RPMI8226 (cell line): Measurements from ENCODE around the gene MTHFD1L.
"Not testable (repeated sequence)": the region's sequence is repeated elsewhere in the genome, so short reads cannot be mapped to it uniquely, and the experiment has no call there.

Experiments
- DNase-seq: peaks from one replicate; pipeline ENCODE4 v3.0.0-alpha.2; 2015

MTHFD1L gene

DNA sequence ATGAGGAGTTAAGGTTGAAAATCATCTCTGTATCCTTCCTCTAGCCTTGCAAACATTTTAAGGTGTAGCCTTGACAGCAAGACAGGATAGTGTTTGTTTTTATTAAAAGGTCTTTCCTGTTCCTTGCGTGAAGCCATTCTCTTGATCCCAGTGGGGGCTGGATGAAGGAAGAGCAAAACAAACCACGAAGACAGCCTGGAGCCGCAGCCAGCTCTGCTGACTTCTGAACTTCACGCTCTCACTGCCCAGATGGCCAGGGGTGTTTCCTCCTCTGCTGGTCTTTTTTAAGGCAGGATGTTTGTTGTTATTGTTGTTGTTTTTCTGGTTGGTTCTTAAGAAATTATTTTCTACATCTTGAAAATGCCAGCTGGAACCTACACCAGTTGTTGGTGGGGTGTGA is 156.4 kb downstream of the MTHFD1L start:
- DNase-seq = no peak

DNA sequence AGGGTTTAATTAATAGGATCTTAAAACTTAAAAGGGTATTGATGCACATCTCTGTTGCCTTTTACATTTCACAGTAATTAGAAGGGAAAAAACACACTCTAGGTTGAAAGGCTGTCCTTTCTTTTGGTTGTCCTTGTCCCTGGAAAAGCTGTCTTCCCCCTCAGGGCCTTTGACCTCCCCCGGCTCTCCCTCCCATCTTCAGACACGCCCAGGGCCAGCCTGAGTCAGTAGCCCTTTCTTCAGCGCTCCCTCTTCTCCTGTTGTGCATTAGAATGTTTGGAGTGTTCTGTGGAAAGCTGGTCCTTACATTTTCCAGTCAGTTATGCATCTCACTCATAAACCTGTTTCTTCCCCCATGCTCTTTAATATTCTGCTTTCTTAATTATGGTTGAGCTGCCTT is 157.0 kb downstream of the MTHFD1L start:
- no peak for DNase-seq

DNA sequence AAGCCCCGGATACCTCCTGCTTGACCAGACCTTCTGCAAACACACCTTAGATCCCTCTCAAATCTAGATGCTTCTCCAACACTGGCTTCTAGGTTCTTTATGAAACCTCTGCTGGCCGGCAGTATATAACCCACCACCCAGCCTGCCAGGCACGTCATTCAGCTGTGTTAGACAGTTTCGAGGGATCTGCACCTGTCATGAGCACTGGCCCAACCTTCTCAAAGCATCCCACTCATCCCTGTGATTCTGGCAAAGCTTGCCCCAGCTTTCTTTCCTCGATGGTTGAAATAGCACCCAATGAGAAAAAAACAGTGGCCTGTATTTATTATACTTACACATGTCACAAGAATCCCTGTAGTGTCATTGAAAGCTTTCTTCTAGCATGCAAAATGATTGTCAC is 157.8 kb downstream of the MTHFD1L start:
- no peak for DNase-seq

DNA sequence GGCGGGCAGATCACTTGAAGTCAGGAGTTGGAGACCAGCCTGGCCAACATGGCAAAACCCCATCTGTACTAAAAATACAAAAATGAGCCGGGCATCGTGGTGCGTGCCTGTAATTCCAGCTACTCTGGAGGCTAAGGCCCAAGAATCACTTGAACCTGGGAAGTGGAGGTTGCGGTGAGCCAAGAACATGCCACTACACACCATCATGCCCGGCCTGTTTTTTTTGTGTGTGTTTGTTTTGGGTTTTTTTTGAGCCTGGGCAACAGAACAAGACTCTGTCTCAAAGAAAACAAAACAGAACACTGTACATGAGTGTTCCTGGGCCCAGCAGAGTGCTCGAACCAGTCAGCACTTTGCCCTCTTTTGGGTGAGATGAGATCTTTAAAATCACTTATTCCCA is 159.1 kb downstream of the MTHFD1L start:
- DNase-seq = no peak

DNA sequence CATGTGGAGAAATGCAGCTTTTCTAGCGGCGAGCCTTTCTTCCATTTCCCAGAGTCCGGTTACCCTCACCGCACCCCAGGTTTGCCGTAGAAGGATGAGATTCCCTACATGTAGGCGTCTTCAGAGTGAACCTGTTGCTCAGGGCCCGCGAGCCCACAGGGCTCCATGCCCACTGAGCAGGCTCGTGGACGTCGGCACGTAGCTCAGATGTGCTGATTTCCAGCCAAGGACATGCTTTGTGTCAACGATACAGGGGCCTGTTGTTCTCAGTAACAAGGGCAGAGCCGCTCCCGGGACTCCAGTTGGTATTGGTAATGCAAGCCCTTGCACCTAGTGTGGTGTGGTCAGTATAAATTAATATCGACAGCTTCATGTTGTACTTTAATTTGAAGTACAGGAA is 159.6 kb downstream of the MTHFD1L start:
- DNase-seq = no peak

DNA sequence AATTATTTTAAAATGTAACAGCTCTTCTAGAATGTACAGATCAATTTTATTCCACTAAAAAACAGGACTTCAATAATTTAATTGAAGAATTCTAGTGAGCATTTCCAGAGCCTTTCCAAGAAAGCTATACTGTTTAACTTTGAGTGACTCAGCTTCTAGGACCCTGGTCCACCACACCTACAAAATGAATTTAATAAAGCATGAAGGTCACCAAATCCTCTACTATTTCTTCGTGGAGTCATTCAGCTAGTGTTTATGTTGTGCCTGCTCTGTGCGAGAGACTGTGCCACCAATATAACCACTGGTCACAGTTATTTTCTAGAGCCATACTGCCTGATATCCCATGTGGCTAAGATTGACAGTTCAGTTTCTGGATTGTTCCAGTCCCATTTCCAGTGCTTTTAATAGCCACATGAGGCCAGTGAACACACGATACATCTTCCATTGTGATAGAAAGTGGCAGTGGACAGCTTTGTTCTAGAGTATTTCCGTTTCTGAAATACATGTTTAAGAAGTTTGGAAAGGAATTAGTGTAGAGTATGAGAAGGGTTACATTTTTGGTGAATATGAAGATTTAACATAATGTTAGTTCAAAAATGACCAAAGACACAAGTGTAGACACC is 160.7 kb downstream of the MTHFD1L start:
- DNase-seq = no peak

DNA sequence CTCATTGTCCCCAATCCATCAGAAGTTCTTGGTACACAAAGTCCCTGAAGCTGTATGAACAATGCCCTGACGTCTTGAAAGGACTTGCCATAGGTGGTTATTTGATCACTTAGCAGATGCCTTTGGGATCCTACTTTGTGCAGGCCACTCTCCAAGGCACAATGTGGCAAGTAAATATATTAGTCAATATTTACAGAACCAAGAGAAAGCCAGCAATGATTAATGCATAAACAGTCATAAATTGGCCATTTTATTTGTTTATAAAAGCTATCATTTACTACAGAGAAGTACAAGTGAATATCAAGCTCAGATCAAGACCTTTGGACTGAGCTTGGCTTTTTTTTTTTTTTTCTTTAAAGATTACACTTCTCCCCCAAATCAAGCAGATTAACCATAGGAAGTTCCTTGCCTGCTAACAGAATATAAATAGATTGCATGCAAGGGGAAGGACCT is 161.8 kb downstream of the MTHFD1L start:
- DNase-seq = no peak

DNA sequence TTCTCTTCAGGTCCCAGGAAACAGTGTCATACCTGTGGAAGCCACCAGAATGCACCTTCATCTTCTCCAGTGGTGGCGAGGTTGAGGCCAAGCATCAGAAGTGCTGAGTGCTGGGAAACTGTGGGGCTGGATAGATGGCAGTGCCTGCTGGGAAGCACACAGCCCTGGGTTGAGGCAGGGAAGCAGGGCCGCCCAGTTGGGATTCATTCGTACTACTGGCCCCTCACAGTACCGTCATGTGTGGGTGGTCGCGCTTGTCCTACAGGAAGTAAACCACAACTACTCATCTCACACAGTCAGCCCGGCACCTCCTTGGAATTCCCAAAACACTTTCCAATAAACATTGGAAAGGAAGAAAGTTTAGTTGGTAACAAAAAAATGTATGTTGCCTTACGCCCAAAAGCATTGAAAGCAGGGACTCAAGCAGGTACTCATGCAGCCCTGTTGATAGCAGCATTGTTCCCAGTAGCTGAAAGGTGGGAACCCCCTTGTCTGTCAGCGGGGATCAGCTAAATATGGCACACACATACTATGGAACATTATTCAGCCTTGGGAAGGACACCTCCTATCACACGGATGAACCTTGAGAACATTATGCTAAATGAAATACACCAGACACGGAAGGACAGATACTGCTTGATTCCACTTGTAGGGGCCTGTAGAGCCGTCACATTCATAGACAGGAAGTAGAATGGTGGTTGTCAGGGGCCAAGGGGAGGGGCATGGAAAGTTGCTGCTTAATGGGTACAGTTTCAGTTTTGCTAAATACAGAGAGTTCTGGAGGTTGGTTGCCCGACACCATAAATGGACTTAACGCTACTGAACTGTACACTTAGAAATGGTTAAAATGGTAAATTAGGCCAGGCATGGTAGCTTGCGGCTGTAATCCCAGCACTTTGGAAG is 162.7 kb downstream of the MTHFD1L start:
- no peak for DNase-seq

DNA sequence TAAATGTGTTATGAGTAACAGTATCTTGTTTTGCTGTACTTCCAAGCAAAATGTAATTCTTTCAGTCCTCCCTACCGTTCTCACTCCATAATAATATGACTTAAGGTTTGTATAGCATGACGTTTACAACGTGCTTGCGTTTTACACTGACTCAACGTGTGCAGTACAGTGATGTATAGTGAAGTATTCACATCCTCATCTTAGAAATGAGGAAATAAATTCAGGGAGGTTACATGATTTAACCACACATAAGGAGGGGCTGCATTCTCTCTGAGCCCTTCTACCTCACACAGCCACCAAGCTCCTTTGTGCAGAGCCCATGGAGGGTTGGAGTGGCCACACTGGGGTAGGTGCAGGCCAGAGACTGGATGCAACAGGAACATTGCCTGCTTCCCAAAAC is 164.5 kb downstream of the MTHFD1L start:
- DNase-seq = no peak

DNA sequence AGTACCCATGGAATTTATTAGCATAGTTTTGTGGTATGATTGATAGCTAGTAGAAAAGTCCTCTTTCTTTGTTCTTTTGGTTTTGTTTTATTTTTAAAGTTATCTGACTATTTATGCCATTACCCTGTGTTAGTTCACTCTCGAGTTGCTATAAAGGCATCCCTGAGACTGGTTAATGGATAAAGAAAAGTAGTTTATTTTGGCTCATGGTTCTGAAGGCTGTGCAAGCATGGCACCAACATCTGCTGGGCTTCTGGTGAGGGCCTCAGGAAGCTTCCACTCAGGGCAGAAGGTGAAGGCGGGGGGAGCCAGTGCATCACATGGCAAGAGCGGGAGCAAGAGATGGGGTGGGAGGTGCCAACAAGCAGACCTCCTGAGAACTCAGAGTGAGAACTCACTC is 166.5 kb downstream of the MTHFD1L start:
- DNase-seq = no peak

DNA sequence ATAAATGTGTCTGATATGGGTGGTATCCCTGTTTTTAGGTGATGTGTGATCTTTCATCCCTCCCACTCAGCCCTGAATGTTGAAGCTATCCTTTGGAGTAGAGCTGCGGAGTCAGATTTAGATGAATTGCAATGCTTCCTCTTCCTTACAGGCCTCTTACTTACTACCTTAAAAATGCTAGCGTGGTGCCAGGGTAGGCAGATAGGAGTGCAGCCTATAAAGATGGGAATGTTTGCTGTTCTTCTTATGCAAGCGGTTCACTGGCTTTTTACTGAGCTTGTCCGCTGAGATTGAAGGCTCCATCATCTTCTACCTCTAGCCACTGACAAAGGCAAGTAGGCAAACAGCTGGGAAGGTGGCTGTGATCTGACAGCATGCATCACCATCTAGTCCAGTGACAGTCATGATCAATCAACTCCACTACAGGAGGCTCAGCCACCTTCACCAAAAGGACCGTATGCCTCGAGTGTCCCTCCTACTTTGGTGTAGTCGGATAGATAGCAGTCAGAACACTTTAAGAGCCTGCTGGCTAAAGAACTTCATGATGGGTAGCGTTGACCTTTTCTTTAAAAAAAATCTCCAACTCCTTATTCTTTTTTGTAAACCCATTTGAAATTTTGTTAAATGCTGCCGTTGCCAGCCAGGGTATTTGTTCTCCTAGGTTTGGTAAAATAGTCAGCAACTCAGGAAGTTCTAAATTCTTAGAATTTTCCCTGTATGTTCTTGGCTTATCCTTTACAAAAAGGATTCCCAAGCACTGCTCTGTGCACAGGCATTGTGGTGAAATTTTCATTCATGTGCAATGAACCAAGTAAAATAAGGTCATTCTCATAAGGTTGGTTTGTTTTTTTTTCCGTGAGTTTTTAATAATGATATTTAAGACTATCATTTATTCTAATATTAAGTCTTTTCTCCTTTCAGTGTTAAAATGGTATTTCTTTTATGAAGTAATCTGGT is 169.6 kb downstream of the MTHFD1L start:
- no peak for DNase-seq

DNA sequence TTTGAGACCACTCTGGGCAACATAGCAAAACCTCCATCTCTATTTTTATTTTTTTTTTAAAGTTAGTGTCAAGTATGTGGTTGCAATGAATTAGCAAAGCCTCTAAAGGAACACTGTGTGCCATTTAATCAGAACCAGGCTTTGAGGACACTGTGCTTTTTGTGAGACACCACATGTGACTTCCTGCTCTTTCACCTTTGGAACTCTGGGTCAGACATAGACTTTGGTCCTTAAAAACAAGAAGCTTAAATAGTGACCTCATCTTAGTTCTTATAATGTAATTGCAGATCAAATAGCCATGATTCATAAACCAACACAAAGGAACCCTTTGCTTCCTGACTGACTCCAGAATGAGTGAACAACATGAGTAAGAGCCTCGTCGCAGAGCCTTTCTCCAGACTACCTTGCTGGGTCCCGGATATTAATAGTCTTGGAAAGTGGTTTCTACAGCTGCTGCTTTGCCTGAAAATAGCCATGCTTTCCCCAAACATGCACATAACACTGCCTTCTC is 170.8 kb downstream of the MTHFD1L start:
- DNase-seq = not testable (repeated sequence)

DNA sequence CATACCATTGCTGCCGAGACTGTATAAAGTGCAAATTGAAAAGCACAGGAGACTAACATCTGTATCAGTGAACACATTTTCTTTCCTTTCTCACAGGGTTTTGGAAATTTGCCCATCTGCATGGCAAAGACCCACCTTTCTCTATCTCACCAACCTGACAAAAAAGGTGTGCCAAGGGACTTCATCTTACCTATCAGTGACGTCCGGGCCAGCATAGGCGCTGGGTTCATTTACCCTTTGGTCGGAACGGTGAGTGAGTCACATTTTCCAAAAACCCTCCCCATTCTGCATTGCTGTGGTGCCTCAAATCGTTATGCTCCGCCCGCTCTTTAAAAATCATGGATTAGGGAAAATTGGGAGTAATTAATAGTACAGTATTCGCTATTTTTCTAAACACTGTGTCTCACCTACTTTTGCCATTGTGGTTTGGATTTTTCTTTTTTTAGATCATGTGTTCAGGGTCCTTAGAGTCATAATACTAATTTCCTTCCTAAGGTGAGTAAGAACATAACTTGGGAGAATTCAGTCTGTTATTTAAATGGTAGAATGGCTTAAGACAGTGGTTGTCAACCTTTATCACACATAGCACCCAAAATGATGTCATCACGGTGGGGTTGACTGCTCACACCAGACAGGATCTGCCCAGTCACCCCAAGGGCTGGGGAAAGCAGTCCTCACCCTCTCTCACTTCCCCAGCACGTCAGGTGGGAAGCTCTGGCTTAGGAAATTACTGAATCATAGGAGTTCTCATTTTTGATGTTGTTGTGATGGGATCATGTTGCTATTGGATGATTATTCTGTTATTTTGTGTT is 171.6 kb downstream of the MTHFD1L start:
- DNase-seq = no peak

DNA sequence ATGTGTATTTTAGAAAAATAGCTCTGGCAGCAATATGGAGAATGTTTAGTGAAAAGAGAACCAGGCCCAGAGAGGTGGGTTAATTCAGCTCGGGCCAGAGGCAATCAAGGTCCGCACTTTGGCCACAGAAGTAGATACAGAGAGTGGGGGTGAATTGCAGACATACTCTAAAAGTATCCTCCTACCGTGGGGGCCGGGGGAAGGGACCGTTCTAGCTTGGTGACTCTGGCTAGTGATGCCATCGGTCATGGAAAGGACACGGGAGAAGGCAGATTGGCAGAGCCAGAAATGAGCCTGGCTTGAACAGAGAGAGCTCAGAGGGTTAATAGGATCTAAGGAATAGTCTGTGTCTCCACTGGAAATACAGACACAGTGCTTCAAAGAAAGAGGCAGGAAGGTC is 173.1 kb downstream of the MTHFD1L start:
- DNase-seq = no peak

DNA sequence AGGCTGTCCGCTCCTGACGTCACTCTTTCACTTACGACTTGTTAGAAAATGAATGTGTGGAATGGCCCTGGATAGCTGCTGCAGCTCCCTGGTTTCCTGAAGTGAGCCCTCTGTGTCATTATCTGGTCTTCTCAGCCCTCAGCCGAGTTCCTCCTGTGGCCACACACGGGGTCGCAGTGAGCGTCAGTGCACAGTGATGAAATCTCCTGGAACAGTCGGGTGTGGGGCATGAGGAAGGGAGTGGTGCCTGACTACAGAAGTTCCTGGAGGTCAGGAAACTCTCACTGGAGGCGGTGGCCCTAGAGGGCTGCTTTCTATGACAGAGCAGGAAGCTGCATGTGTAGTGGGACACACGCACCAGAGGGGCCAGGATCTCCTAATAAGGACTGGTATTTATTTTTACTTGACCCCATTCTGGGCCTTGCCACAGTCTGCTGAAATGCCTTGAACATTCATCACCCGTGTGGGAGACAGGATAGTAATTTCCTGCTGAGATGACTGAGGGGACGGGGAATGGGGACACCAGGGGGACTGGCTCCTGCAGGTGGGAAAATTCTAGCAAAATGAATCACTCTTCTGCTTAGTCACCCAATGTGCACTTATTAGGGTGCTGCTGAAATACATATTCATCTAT is 175.5 kb downstream of the MTHFD1L start:
- not testable (repeated sequence) for DNase-seq

DNA sequence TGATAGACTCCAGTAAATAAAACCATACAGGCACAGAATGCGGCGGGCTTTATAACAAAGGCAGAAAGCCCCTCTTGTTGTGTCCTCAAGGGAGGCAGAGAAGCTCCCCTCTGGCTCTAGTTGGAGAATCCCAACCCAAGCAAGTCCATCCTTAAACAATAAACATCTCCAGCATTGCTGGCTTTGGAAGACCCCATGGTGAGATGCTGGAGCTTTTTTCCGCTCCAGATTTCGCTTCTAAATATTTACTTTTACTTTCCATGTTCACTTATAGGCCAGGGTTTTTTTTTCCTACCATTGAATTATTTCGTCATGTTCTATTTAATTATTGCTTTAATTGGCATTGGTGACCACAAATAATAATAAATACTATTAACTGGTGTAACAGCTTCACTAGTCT is 176.2 kb downstream of the MTHFD1L start:
- DNase-seq = no peak

DNA sequence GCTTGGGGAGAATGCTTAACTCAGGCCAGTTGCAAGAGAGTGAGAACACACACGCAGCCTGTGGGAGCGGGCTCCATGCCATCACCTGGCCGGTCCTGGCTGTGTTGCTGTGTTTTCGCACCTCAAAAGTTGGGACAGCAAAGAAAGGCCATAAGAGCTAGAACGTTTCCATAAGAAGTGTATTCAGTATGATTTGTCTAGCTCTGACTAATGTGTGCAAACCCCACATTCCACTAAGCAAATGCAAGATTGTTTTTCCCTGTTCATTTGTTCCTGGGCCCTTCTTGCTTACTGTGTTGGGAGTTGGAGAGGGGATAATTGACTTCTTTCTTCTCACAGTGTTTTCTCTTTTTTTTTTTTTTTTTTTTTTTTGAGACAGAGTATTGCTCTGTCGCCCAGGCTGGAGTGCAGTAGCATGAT is 177.4 kb downstream of the MTHFD1L start:
- DNase-seq = not testable (repeated sequence)

DNA sequence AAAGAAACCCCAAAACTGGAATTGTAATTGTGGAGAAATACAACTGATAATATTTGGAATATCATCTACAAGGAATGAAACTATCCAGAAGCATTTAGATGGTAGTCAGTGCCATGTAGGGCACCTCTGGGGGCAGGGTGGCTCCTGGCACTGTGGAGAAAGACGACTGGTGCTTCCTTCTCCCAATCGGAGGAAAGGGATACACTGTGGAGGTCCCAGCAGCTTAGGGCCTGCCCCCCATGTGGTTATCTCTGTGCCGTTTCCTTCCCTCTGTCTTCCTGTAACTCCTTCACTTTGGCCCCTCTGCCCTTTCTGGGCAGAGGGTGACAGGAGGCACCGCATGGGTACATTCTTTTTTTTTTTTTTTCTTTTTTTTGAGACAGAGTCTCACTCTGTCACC is 178.4 kb downstream of the MTHFD1L start:
- DNase-seq = no peak

DNA sequence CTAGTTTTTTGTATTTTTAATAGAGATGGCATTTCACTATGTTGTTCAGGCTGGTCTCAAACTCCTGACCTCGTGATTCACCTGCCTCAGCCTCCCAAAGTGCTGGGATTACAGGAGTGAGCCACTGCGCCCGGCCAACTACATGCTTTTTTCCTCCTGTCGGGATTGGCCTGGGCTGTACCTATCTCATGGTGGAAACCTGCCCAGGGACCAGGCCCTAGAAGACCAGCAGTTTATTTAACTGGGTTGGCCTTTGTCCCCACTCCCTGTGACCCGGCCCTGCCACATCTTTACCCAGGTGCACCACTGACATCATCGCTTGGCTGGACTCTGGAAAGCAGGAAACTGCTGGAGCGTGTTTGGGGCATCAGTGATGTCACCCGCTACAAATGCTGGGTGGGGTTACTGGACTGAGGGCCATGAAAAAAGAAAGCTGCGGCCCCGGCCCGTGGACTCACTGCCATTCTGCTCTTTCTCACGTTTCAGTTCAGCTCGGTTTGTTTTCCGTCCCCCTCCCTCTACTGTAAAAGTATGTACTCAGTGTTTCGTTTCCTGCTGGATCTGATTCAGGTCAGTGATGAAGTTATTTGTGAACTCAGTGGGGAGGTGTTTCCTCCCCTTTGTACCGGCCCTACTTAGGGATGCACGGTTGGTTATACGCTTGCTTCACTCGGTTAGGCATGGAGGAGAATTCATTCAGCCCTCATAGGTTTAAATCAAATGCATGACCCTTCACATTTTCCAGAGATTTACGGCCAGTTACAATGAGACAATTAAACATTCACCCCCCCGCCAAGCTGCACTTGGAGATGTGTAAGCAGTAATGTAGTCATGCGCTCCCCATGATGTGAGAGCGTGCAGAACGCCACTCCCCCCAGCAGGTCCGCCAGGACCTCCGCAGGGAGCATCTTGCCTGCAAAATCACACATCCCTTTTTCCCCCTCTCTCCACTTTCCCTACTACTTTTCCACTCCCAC is 179.3 kb downstream of the MTHFD1L start:
- no peak for DNase-seq

DNA sequence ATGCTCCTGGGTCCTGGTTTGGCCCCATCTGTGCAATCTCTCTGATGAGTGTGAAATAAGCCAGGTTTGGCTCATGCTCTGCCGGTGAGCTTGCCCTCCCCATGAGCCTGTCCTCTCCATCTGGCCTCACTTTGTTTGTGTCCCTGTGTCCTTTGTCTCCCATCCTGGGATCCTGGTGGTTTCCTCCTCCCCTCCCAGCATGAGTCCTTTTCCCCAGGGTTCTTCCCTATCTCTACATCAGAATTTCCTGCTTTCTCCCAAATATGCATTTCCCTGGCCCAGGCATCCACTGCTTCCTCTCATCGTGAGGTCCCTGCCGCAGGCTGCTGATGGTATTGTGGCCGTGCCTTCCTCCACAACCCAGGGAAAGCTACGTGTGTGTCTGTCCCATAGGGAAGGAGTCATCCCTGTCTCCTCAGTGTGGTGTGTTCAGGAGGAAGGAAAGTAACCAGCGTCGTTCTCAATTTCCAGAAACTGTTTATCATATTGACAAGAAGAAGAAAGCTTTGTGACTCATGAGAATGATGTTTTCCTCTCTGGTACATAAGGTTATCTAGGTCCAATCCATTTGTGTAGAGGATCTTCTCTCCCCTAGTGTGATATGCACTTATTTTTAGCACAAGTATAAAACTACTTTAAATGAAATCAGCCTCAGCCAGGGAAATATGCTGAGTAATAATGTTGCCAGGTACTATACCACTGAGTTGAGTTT is 180.2 kb downstream of the MTHFD1L start:
- not testable (repeated sequence) for DNase-seq
